Anterior cingulate cortex (tissue), 58 donors: ENCODE results near the gene CHAC1.

Source experiments
- DNase-seq, 58 donors: peaks; one replicate each; lab custom pipeline; 2025; lab: John Stamatoyannopoulos, UW

The CHAC1 gene

DNA sequence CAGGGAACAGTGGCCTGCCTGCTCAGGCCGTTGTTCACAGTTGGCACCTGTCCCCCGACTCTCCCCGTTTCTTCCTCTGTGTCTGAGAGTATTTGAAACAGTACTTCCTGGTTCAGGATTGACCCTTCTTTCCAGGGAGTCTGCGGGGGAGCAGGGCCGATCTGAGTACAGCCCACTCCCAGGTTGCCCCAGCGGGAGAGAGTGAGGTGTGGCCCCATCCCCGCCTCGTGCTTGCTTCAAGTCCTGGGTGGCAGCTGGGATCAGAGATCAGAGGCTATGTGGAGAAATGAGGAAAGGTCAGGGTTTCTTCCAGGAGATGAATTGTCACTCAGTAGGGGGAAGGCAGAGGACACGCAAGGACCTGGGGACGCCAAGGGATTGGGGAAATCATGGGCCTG, 30.7 kb upstream of the CHAC1 start:
- no peak for DNase-seq

DNA sequence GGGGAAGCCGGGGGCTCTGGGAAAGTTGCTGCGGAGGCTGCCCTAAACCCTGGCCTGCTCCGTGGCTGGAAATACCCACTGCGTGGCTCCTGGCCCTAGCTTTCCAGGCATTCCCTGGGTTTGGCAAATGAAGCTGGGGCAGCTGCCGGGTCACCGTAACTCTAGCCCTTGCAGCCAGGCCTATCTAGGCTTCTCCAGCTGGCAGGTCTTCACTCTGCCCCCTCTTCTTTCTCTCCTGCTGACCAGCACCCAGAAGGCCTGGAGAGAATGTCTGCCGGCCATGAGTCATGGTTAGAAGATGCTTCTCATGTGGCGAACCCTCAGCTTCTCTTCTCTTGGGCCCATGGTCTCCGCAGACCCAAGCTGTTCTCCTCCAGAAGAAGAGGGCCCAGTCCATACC, 29.7 kb upstream of the CHAC1 start:
- no peak for DNase-seq

DNA sequence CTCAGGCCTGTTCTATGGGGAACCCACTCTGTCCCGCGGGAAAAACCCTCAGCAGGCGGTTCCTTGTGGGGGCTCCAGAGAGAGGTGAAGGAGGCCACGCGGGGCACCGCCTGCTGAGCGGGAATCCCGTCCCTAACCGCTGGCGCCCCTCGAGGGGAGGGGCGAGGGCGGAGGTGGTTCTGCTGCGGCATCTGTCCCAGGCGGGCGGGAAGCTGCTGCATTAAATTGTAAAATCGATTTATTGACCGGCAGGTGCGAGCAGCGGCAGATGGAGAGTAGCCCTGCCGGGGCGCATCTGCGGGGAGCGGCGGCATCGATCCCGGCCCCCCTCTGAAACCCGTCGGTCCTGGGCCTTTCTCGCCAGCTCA, 27.8 kb upstream of the CHAC1 start:
- DNase-seq, result no peak

DNA sequence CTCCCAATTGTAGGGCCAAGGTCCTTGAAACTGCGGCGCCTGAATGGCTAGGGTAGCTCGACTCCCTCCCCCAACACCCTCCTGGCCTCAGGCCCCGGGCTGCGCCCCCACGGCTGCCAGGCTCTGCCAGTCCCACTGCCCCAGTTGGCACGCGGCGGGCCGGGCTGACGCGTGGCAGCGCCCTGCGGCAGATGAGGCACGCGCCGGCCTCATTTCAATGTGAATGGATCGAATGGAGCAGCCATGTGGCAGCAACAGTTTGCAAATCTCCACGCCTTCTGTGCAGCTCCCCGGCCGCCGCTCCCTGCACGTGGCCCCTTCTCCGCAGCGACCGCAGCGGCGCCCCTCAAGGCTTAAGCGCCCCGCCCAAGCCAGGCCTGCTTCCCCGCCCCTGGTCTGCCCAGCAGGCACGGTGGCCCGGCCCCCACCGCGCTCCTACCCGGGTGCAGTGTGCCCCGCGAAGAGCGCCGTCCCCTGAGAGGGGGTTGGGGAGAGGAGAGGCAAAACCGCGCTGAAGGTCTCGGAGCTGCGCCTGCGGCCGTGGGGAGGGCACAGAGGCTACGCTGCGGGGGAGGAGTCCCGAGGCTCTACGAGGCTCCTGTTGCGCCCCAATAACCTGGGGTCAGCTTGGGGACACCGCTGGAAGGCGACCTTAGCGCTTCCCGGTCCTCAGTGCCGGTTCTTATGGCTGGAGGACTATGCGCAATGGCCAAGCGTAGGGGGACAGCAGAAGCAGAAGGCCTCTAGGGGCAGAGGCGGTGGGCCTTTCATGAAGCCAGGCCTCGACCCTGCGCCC, 27.2 kb upstream of the CHAC1 start:
- peak in 49 of 58 donors; percentile 16 to 79 (median 44) for DNase-seq

DNA sequence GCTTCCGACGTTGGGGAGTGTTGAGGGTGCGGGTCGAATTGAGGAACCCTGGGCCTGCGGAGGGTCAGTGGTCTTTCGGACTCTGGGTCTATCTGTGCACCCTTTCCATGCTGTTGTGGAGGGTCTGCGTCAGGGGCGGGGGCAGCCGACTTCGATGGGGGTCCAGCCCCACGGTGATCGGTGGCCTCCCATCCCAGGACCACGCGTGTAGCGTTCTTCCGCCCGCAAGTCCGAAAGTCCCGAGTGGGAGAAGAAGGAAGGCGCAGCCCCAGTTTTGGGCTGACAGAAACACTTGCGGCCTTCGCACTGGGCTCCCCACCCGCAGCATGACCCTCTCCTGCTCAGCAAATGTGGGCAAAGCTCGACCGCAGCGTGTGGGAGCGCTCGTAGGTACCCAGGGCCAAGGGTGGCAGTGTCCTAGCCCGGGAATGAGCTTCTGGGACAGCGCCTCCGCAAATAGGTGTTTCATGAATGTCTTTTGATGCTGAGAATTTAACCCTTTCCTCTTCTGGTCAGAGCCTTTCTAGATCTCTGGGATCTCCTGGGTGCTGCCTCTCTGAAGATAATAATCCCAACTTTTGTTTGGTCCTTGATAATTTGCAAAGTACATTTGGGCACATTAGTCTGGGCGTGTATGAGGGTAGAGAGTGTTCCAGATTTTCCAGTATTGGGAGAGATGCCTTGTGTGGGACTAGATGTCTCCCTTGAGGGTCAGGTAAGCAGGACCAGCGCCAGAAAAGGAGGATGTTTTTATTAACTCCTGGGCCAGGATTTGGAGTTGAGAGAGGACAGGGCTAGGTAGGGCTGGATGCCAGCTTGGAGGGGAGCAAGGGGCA, 26.4 kb upstream of the CHAC1 start:
- DNase-seq, result no peak

DNA sequence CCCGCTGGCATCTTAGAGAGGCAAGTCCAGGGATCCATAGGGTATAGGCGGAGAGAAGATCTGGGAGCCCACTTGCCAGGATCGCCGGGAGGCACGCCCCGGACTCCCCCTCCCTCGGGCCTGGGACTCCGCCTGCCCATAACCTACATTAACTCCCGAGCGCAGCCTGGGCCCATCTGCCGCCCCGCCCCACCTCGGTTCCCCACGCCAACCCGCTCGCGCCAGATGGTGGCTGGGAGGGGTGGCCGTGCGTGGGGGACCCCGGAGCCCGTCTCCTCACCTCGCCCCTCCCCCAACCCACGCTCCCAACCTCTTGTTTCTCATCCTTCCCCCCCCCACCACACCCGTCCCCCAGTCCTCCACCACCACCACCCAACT, 25.8 kb upstream of the CHAC1 start:
- DNase-seq, result peak in 1 of 58 donors; percentile 11

DNA sequence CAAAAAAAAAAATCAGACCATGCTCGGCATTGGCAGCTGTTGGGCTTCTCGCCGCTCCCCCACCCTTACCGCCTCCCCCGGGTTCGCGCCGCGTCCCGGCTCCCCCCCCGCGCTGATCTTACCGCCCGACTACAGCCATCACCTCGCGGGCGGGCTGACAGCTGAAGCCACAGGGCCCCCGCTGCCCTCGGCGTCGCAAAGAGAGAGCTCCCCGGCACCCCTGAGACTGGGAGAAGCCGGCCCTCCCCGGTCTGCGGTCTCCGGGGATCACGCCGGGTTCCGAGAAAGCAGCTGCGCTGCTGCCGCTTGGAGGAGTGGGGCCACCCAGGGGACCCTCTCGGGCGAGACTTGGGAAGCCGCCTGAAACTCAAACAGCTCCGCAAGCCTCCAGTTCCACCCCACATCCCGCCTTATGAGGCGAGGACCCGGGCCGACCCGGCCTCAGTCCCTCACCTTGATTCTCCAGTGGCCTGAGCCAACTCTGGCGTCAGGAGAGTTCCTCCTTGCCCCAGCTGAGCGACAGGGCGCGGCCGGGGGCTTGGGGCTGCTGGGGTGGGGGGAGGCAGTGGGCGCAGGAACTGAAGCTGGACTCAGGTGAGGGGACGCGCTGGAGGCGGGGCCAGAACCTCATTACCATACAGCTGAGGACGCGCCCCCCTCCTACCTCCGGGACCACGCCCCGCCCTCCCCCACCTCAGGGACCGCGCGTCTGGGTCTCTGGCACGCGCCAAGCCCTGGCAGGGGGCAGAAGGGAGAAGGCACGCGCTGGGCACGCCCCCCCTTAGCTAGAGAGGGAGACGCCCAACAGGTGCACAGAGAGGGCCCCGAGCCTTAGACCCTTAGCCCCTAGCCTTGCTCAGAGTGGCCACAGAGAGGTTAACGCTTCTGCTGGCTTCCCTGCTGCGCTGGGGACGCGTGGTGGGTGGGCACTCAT, 25.1 kb upstream of the CHAC1 start:
- no peak for DNase-seq

DNA sequence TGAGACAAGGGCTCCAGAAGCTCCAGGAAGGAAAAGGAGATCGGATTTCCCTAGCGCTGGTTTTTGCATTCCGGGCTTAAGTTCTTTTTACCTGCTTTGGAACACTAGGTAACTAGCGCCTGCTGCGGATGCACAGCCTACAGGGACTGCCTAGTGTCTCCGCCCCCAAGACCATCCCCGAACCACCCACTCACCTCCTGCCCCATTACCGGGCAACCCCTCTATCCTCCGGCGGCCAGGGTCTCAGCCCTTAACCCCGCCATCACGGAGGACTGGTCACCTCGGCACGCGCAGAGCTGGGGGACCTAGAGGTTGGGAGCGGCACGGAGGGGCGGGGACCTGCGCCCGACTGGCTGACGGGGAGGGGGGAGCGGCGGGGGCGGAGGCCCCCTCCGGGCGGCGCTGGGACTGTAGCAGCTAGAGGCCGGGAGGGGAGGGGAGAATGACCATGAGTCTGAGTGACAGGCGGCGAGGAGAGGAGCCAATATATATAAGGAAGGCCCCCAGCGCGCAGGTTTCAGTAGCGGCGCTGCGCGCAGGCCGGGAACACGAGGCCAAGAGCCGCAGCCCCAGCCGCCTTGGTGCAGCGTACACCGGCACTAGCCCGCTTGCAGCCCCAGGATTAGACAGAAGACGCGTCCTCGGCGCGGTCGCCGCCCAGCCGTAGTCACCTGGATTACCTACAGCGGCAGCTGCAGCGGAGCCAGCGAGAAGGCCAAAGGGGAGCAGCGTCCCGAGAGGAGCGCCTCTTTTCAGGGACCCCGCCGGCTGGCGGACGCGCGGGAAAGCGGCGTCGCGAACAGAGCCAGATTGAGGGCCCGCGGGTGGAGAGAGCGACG, 24.2 kb upstream of the CHAC1 start, which contains the start of gene DLL4:
DLL4 (plus strand) TSS at position 520 of the 839 bp plus-strand sequence. CDS start 329 bp downstream, outside the sequence.
- peak in 1 of 58 donors; percentile 38 for DNase-seq

DNA sequence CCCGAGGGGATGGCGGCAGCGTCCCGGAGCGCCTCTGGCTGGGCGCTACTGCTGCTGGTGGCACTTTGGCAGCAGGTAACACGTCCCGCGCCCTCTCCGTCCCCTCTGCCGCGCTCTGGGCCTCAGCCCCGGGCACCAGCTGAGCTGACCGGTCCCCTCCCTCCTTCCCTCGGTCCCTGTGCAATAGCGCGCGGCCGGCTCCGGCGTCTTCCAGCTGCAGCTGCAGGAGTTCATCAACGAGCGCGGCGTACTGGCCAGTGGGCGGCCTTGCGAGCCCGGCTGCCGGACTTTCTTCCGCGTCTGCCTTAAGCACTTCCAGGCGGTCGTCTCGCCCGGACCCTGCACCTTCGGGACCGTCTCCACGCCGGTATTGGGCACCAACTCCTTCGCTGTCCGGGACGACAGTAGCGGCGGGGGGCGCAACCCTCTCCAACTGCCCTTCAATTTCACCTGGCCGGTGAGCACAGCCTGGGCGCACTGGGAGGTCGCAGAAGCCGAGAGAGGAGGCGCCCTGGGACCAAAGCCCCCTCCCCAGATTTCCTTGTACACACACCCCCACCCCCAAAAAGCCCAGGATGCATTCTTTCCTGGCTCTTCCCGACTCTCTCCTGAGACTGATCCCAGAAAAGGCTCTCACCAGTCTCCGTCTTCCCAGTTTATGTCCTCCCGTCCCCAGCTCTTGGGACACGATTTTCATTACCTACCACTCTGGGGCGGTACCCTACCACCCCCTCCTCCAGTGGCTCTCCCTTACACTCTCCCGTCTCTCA, 23.4 kb upstream of the CHAC1 start:
- peak in 3 of 58 donors; percentile 5 to 27 (median 16) for DNase-seq

DNA sequence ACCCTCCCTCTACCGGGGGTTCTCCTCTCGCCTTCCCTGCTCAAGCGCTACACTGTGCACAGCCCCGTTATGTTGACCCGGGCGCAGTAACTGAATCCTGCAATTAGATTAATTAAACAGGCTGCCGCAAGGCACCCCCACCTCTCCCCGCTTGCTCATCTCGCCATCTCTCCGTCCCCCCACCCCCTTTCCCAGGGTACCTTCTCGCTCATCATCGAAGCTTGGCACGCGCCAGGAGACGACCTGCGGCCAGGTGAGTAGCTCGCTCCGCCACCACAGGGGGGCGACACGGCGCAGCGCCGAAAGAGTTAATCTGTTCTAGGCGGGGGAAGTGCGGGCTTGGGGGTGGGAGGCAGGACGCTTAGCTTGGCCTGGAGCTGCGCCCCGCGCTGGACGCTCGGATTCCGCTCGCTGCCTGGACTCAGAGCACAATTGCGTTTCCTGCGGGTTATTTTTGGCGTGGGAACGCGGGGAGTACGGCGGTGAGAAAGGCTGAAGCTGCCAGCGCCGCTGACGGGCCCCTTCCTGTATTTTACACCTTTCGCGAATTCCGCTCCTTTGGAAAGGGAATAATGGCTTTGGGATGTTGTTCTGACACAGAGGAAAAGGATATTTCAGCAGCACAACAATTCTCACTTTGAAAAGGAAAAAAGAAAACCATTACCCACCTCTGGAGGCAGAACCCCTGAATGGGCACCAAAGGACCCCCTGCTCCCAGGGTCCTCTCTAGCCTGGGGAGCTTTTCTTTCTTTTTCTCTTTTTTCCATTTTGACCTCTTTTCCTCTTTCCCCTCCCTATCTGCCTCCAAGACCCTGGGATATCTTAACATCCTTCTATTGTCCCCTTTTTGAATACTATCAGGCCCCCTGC, 22.6 kb upstream of the CHAC1 start:
- peak in 2 of 58 donors; percentile 15 to 27 for DNase-seq

DNA sequence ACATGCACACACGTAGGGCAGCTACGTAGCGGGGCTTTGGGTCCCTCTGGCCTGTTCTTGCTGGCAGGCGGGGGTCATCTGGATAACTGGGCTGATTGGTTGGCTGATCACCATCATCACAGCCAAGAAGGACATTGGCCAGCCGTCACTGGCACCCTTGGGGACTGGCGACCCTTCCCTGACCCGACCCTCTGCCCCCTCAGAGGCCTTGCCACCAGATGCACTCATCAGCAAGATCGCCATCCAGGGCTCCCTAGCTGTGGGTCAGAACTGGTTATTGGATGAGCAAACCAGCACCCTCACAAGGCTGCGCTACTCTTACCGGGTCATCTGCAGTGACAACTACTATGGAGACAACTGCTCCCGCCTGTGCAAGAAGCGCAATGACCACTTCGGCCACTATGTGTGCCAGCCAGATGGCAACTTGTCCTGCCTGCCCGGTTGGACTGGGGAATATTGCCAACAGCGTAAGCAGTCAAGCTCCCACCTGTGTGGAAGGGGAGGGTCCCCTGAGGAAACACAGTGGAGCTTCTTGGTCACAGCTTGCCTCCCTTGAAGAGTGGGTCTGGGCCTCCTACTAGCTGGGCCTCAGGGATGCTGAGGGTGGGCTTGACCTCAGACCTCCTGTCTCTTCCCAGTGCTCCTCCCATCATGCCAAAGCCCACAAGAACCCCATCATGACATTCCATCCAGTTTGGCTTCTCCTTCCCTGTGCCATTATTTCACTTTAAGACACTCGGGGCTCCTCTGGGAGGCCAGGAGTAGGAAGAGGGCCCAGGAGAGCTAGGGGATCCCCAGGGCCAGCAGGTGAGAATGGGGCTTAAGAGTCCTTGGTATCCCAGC, 21.8 kb upstream of the CHAC1 start:
- no peak for DNase-seq

DNA sequence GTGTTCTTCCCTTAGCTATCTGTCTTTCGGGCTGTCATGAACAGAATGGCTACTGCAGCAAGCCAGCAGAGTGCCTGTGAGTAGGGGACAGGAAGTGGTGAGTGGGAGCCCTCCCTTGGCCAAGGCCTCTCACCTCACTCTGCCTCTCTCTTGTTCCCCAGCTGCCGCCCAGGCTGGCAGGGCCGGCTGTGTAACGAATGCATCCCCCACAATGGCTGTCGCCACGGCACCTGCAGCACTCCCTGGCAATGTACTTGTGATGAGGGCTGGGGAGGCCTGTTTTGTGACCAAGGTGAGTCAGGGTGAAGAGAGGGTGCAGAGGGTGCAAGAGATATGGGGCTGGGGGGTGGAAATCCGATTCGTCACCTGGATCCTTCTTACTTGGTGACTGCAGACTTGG, 21.1 kb upstream of the CHAC1 start:
- DNase-seq, result no peak

DNA sequence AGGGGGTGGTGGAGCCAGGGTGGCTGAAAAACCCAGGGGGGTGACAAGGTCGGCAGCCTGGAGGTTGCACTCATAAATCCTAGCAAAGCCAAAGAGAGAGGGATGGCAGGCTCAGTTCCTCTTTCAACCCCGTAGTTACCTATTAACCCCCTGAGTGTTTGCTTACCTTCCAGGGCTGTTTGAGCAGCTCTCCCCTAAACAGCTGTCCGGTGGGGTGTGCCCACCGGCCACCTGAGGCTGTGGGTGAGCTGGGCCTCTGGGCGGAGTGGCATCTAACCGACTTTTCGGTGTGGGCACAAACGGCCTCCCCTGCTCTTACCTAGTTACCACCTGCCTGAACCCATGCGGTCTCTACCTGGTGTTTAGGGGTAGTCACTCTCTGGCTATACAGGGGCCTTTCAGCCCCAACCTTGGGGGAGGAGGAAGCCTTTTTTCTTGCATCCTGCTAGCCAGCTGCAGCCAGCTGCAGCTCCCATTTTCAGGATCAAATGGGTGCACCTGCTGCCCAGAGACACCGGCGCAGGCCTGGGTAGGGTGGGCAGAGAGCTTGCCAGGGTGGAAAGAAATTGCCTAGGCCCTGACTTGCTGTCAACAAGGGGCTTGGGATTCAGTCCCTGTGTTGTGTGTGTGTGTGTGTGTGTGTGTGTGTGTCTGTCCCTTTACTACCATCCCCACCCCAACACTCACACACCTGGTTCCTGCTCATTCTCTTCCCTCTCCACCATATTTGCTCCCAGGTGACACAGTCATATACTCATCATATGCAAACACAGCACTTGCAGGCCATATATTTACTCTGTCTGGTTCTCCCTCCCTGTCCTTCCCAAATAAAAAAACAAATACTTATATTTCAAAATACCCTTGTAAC, 20.4 kb upstream of the CHAC1 start:
- DNase-seq, result no peak

DNA sequence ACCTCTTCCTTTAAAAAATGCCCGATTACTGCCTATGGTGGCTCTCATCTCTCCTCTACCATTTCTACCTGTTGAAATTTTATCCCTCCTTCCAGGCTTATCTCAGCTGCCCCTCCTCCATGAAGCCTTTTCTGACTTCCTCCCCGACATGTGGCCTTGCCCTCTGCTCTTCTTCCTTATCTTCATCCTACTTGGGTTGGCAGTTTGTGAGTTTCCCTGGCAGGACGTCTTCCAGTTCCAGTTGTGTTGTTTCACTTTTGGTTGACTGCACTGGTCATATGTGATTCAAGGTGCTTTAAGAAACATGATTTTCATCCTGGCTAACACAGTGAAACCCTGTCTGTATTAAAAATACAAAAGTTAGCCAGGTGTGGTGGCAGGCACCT, 19.8 kb upstream of the CHAC1 start:
- no peak for DNase-seq

DNA sequence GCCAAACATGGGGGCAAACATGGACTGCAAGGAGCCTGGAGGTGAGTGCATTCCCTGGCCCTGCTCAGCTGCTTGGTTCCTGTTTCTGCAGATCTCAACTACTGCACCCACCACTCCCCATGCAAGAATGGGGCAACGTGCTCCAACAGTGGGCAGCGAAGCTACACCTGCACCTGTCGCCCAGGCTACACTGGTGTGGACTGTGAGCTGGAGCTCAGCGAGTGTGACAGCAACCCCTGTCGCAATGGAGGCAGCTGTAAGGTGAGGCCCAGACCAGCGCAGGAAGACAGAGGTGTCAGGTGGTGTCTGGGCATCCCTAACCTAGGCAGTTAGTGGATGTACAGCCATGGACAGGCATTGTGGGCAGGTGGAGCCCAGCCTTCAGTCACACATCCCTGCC, 18.8 kb upstream of the CHAC1 start:
- DNase-seq, result no peak

DNA sequence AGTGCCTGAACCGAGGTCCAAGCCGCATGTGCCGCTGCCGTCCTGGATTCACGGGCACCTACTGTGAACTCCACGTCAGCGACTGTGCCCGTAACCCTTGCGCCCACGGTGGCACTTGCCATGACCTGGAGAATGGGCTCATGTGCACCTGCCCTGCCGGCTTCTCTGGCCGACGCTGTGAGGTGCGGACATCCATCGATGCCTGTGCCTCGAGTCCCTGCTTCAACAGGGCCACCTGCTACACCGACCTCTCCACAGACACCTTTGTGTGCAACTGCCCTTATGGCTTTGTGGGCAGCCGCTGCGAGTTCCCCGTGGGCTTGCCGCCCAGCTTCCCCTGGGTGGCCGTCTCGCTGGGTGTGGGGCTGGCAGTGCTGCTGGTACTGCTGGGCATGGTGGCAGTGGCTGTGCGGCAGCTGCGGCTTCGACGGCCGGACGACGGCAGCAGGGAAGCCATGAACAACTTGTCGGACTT, 17.0 kb upstream of the CHAC1 start:
- DNase-seq, result no peak
